Measurements from ENCODE around the gene OR1J1. TPM values are rescaled to one million over a fixed set of nuclear protein-coding genes. Genes with fewer than 3 reads are reported as not detected.

OR1J1 gene
- total and polyA plus RNA-seq, 9 donors, result not detected

DNA sequence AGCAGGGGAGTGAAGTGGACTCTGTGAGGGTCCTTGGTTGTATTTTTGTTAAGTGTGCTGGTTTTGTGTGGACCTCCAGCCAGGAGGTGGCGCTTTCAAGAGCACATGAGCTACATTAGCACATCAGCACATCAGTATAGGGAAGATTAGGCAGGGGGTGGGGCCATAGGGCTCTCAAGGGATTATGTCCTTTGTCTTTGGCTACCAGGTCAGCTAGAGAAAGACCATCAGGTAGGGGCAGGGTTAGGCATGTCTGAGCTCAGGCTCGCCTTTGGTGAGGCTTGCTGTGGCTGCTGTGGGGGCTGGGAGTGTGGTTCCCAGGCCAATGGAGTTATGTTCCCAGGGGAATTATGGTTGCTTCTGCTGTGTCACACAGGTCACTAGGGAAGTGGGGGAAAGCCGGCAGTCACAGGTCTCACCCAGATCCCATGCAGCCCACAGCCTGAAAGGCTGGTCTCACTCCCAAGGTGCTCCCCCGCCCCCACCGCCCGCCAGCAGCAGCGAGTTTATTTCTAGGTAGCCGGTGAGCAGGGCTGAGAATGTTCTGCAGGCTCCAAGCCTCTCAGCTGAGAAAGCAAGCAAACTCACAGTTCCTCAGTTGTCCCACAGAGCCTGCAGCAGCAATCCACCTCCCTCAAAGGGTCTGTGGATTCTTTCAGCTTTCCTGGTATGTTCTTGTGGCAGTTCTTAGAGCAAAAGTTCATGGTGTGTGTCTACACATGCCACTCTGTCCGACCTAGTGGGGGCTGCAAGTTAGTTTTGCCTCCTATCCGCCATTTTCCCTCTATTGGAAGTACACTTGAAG lies 13.7 kb downstream of the OR1J1 start:
- DNase-seq, result no peak
- H3K27ac ChIP-seq, result no peak overlapping the region
- H3K9me3 ChIP-seq, result no peaks in the 10 kb centered on the region
- WGBS, 3 donors, result 70 to 78% (median 78%) methylated on average over 10 of the region's 10 CpGs
- no peaks in the 10 kb centered on the region for H3K36me3 ChIP-seq
- H3K27me3 ChIP-seq, result no peaks in the 10 kb centered on the region
- TF ChIP-seq, protein P1, sequence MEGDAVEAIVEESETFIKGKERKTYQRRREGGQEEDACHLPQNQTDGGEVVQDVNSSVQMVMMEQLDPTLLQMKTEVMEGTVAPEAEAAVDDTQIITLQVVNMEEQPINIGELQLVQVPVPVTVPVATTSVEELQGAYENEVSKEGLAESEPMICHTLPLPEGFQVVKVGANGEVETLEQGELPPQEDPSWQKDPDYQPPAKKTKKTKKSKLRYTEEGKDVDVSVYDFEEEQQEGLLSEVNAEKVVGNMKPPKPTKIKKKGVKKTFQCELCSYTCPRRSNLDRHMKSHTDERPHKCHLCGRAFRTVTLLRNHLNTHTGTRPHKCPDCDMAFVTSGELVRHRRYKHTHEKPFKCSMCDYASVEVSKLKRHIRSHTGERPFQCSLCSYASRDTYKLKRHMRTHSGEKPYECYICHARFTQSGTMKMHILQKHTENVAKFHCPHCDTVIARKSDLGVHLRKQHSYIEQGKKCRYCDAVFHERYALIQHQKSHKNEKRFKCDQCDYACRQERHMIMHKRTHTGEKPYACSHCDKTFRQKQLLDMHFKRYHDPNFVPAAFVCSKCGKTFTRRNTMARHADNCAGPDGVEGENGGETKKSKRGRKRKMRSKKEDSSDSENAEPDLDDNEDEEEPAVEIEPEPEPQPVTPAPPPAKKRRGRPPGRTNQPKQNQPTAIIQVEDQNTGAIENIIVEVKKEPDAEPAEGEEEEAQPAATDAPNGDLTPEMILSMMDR (IDR thresholded peaks at IDR 0.05), result no peak
- TF ChIP-seq POLR2A (IDR thresholded peaks at IDR 0.05) (no peak), EP300 (IDR thresholded peaks at IDR 0.05) (no peak)
- intact Hi-C loops (cut with DNase I), result loop anchor here (5.0 to 10.0 kb wide), 6 partner anchors 331 to 891 kb away; partner anchors contain the start of genes CRB2 (in 1 of the 4) and OR1K1 (in 1 of the 4)
- no peaks in the 10 kb centered on the region for H3K4me1 ChIP-seq (ENCODE audit: insufficient read depth)
- H3K4me3 ChIP-seq, result no peak overlapping the region

DNA sequence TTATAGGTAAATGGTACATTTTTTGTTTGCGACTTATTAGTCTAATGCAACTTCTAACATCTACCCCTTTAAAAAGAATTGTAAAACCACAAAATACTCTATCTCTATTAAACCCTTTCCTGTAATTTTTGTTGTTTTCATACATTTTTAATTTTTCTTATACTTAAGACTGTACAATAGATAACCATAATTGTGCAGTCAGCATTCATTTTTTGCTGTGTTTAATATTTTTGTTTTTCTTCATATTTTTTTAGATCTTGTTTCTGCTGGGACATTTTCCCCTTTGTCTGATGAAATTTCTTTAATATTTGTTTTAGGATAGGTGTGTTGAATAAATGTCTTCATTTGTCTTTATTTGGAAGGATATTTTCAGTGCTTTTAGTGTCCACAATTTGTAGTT lies 19.9 kb downstream of the OR1J1 start:
- Histone ChIP-seq H3K4me3 (no peak overlapping the region), H3K9me3 (no peaks in the 10 kb centered on the region), H3K27ac (no peak overlapping the region), H3K36me3 (no peaks in the 10 kb centered on the region), H3K4me1 (ENCODE audit: insufficient read depth) (no peaks in the 10 kb centered on the region), H3K27me3 (no peaks in the 10 kb centered on the region)
- WGBS, 3 donors, result 95 to 98% (median 98%) methylated on average over 1 of the region's 1 CpG
- intact Hi-C loops (cut with DNase I), result loop anchor here in 1 of 4 donors (10.0 kb wide), 1 partner anchor 333 kb away; no protein-coding TSS in a partner anchor
- no peak for TF ChIP-seq EP300 (IDR thresholded peaks at IDR 0.05)
- TF ChIP-seq POLR2A (IDR thresholded peaks at IDR 0.05), result no peak
- TF ChIP-seq, protein P1 (IDR thresholded peaks at IDR 0.05), result no peak
- DNase-seq, result no peak

DNA sequence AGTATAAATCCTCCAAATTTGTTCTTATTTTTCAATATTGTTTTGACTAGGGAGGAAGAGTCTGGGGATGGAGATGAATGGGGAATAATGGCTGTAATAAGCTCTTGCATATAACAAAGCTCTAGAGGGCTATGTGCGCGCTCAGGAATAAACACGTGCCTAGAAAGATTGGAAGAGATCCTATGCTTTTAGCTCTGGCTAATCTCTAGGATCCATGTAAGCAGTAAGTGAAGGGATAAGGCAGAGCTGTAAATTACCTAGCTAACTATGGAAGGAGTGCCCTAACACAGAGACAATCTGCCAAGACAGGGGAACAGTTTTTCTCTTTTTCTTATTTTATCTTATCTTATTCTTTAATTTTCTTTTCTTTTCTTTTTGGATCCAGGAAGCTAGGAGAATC lies 21.6 kb downstream of the OR1J1 start:
- intact Hi-C loops (cut with DNase I), result loop anchor here in 1 of 4 donors (10.0 kb wide), 1 partner anchor 331 kb away; no protein-coding TSS in a partner anchor
- TF ChIP-seq POLR2A (IDR thresholded peaks at IDR 0.05) (no peak), EP300 (IDR thresholded peaks at IDR 0.05) (no peak)
- TF ChIP-seq, protein P1 (IDR thresholded peaks at IDR 0.05), result no peak
- WGBS, 3 donors, result 76 to 83% (median 79%) methylated on average over 3 of the region's 3 CpGs

DNA sequence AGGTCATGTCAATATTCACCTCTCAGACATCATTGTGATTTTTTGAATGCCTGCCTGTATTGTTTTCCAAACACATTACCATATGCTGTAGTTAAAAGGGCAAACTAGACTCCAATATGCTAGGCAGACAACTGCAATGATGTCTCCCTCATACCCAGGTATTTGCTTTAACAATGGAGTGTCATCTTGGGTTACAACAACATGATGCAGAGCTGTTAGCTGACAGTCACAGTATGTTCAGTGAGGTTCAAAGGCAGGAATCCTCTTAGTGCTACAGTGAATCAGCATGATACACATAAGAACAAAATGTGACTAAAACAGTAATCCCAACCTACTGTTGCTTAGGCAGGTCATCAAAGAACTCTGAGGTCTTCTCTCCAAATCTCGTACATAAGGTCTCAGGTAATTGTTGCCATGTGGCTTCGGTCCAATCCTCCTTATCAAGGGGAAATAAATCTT lies 24.0 kb downstream of the OR1J1 start:
- no peaks in the 10 kb centered on the region for H3K4me1 ChIP-seq (ENCODE audit: insufficient read depth)
- WGBS, 3 donors, result 45 to 49% (median 48%) methylated on average over 2 of the region's 2 CpGs
- no peak for DNase-seq
- H3K27me3 ChIP-seq, result no peaks in the 10 kb centered on the region
- H3K27ac ChIP-seq, result no peak overlapping the region
- H3K4me3 ChIP-seq, result no peak overlapping the region
- intact Hi-C loops (cut with DNase I), result loop anchor here in 2 of 4 donors (5.0 to 10.0 kb wide), 2 partner anchors 326 to 329 kb away; no protein-coding TSS in a partner anchor
- no peaks in the 10 kb centered on the region for H3K9me3 ChIP-seq
- TF ChIP-seq POLR2A (IDR thresholded peaks at IDR 0.05) (no peak), EP300 (IDR thresholded peaks at IDR 0.05) (no peak)
- TF ChIP-seq, protein P1 (IDR thresholded peaks at IDR 0.05), result no peak
- no peaks in the 10 kb centered on the region for H3K36me3 ChIP-seq

More for the DNA sequence above, 21.6 kb downstream of the OR1J1 start:
- no peaks in the 10 kb centered on the region for H3K36me3 ChIP-seq
- no peak for DNase-seq
- no peaks in the 10 kb centered on the region for H3K9me3 ChIP-seq
- H3K27ac ChIP-seq, result no peak overlapping the region
- H3K4me1 ChIP-seq (ENCODE audit: insufficient read depth), result no peaks in the 10 kb centered on the region
- no peak overlapping the region for H3K4me3 ChIP-seq
- H3K27me3 ChIP-seq, result no peaks in the 10 kb centered on the region
